GF-D8 (cell line): Measurements from ENCODE around the gene CD93.

Experiments
- DNase-seq: peaks from one replicate; lab custom pipeline; 2025; lab: John Stamatoyannopoulos, UW

CD93 gene

GRCh38 chr20:23120261-23120660, 34.1 kb upstream of the CD93 start:
- no peak for DNase-seq

- no peak for DNase-seq
Measured at GRCh38 chr20:23119456-23120216, 33.5 kb upstream of the CD93 start.

GRCh38 chr20:23118766-23119165, 32.6 kb upstream of the CD93 start:
- DNase-seq: no peak

- DNase-seq: no peak
Measured at GRCh38 chr20:23118144-23118543, 32.0 kb upstream of the CD93 start.

- no peak for DNase-seq
Measured at GRCh38 chr20:23117738-23118137, 31.6 kb upstream of the CD93 start.

- DNase-seq: no peak
Measured at GRCh38 chr20:23116311-23117089, 30.4 kb upstream of the CD93 start.

GRCh38 chr20:23115822-23116221, 29.7 kb upstream of the CD93 start:
- no peak for DNase-seq

- no peak for DNase-seq
Measured at GRCh38 chr20:23114448-23115082, 28.4 kb upstream of the CD93 start.

GRCh38 chr20:23114018-23114417, 27.9 kb upstream of the CD93 start:
- DNase-seq: peak; percentile 45

- DNase-seq: no peak
Measured at GRCh38 chr20:23112595-23112994, 26.5 kb upstream of the CD93 start.

GRCh38 chr20:23111944-23112342, 25.8 kb upstream of the CD93 start:
- DNase-seq: no peak

- no peak for DNase-seq
Measured at GRCh38 chr20:23111307-23111943, 25.3 kb upstream of the CD93 start.

GRCh38 chr20:23108871-23109270, 22.7 kb upstream of the CD93 start:
- DNase-seq: no peak

- DNase-seq: no peak
Measured at GRCh38 chr20:23107466-23107865, 21.3 kb upstream of the CD93 start.

GRCh38 chr20:23106271-23106851, 20.2 kb upstream of the CD93 start:
- no peak for DNase-seq

- no peak for DNase-seq
Measured at GRCh38 chr20:23105193-23105592, 19.1 kb upstream of the CD93 start.

GRCh38 chr20:23103284-23104018, 17.3 kb upstream of the CD93 start:
- DNase-seq: peak; percentile 78

GRCh38 chr20:23101696-23102406, 15.7 kb upstream of the CD93 start:
- peak; percentile 29 for DNase-seq

- DNase-seq: no peak
Measured at GRCh38 chr20:23100720-23101107, 14.6 kb upstream of the CD93 start.

GRCh38 chr20:23099791-23100719, 13.9 kb upstream of the CD93 start:
- DNase-seq: no peak
